ENCODE data around the gene EFNA3.

The EFNA3 gene

DNA sequence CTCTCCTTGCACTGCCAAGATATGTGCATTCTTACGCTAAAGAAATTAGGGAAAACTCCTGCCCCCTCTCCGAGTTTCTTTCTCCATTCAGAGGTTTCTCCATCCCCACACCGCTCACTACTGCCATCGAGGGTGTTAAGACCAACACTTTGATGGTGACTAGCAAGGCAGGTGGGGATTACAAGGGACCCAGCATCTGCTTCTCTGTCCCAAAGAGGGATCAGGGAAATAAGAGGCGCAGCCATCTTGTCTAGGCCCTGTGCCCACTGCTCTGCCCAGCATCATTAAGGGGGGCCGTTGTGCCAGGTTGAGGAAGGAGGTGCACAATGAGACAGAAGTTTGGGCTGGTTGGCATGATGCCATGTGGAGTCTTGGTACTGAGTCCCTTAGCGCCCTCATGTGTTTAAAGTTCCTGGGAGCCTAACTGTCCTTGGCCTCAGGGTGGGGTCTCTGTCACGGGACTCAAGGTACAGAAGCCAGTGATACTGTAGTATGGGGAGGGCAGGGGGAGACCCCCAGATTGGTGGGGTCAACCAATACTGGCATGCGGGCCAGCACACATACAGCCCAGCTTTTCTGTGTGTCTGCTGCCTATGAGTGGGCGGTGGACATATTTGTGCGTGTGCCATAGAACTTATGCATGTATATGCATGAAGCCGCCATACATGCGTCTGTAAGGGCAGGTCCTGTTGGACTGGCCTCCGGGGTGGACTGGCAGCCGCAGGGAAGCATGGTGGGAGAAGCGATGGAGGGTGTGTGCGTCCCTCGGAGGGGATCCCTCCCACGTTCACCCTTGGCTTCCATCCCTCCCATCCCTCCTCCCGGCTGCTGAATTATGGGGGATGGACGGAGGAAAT is 5.5 kb downstream of the EFNA3 start:
- peak; percentile 57 for DNase-seq (ENCODE audit: low read depth)

DNA sequence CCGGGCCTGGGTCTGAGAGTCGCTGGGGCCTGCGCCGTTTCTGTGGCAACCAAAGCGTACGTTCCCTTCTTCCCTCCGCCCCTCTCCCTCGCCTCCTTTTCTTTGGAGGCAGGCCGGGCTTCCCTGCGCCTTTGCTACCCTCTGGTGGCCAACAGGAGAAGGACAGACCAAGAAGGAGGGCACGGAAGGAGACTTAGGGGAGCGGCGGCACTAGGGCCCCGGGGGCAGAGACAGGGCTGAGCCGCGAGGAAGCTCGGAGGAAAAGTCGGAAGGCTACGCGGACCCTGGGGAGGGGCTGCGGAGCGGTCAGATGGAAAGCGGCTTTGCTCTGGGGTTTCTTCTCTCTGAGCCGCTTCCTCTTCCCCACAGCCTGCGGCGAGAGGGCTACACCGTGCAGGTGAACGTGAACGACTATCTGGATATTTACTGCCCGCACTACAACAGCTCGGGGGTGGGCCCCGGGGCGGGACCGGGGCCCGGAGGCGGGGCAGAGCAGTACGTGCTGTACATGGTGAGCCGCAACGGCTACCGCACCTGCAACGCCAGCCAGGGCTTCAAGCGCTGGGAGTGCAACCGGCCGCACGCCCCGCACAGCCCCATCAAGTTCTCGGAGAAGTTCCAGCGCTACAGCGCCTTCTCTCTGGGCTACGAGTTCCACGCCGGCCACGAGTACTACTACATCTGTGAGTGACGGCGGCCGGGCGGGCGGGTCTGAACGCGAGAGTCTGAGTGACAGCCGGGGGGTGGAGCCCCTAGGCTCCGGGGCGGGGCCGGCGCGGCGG is 6.3 kb downstream of the EFNA3 start:
- peak; percentile 94 for DNase-seq (ENCODE audit: low read depth)

DNA sequence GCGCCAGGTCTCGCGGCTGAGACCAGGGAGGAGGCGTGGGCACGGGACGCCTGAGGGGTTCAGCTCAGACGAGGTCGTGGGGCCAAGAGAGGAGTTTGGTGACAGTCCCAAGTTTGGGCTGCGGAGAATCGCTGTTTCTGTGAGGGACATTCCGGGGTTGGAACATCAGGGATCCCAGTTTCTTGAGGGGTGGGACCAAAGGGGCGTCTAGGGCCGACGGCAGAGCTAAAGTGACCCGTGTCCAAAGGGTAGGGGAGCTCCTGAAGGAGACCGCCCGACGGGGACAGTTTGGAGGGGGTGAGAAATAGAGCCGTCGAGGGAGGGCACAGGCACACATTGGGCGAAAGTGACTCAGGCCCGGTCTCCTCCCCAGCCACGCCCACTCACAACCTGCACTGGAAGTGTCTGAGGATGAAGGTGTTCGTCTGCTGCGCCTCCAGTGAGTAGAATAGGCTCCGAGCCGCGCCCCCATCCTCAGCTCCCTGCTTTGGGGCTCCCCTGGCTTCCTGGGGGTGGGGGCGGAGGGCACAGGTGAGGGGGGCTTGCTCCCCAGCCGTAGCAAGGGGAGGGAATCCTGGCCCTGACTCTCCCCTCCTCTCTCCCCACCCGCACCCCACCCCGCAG is 7.0 kb downstream of the EFNA3 start:
- peak; percentile 69 for DNase-seq (ENCODE audit: low read depth)

DNA sequence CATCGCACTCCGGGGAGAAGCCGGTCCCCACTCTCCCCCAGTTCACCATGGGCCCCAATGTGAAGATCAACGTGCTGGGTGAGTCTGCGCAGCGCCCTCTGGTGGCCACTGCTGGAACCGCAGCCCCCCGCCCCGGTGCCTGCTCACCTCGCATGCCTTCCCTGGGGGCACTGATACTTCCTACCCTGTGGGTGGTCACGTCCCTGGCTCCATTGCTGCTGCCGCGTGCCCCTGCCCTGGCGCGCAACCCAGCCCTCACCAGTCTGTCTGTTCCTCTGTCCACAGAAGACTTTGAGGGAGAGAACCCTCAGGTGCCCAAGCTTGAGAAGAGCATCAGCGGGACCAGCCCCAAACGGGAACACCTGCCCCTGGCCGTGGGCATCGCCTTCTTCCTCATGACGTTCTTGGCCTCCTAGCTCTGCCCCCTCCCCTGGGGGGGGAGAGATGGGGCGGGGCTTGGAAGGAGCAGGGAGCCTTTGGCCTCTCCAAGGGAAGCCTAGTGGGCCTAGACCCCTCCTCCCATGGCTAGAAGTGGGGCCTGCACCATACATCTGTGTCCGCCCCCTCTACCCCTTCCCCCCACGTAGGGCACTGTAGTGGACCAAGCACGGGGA is 7.6 kb downstream of the EFNA3 start:
- peak; percentile 62 for DNase-seq (ENCODE audit: low read depth)

DNA sequence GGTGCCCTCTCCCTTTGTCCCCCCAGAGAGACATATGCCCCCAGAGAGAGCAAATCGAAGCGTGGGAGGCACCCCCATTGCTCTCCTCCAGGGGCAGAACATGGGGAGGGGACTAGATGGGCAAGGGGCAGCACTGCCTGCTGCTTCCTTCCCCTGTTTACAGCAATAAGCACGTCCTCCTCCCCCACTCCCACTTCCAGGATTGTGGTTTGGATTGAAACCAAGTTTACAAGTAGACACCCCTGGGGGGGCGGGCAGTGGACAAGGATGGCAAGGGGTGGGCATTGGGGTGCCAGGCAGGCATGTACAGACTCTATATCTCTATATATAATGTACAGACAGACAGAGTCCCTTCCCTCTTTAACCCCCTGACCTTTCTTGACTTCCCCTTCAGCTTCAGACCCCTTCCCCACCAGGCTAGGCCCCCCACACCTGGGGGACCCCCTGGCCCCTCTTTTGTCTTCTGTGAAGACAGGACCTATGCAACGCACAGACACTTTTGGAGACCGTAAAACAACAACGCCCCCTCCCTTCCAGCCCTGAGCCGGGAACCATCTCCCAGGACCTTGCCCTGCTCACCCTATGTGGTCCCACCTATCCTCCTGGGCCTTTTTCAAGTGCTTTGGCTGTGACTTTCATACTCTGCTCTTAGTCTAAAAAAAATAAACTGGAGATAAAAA is 8.4 kb downstream of the EFNA3 start:
- DNase-seq (ENCODE audit: low read depth): no peak

DNA sequence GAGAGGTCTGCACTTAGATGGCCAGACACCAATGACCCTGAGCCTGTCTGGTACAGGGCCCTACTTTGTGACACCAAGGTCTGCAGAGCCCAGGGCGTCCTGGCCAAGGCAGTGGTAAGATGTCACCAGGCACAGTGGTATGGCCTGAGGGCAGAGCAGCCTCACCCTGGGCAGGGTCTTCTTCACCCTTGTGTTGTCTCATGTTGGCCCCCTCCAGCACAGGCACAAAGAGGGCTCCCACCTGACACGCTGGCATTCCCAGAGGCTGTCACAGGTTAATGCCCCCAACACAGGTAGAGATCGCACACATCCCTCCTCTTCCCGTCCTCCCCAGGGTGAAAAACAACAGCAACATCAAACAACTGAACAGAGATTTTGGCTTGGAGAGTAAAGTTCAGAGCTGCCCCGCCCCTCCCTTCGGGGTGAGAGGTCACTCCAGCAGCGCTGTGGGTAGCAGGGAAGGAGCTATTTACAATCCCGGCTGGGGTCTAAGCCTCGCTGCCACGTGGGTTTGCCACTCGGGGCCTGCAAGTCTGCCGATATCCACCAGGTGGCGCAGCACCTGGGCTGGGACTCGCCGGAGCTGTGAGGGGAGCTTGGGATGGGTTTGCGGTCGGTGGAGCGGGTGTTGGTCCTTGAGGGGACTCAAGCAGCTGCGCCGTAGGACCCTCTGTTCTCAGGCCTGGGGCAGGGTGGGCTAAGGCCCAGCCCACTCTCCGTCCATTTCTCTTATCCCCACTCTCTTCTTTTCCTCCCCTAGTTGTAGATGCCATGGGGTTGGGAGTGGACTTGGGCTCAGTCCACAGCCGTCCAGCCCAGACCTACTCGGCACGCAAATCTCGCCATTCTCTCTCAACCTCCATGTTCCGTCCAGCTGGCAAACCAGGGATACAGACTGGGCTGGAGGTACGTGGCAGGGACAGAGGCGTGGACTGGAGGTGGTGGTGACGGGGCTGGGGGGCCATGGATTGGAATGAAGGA is 12.7 kb downstream of the EFNA3 start:
- peak; percentile 77 for DNase-seq (ENCODE audit: low read depth)

DNA sequence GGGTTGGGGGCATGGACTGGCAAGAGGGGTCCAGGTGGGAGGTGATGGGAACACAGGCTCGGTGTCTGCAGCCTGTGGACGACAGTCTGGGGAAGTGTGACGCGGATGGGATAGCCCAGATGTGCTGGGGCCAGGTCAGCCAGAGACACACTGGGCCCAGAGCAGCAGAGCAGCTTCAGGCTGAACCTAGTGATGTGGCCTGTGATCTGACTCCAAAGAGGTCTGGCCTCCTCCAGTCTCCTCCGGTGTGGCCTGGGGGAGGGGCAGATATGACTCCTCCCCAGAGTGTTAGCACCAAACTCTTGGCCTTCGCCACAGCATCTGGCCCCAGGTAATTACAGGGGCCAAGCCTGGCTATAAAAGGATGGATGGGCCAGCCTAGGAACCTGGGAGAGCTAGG is 13.5 kb downstream of the EFNA3 start:
- no peak for DNase-seq (ENCODE audit: low read depth)

DNA sequence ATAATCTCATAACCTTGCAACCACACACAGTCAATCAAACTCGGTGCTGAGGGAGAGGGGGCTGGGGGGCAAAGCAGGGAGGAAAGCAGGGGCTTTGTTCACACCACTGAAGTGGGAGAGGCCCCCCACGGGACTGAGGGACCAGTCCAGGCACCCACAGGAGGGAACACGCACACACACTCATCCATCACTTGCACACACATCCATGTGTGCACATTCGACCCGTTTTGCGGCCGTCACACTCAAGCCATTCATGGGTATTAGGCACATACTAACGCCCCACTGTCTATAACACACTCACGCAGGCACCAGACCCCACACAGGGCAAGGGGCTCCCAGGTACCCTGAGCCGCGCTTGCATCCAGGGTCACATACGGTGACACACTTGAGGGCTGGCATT is 14.0 kb downstream of the EFNA3 start:
- no peak for DNase-seq (ENCODE audit: low read depth)

DNA sequence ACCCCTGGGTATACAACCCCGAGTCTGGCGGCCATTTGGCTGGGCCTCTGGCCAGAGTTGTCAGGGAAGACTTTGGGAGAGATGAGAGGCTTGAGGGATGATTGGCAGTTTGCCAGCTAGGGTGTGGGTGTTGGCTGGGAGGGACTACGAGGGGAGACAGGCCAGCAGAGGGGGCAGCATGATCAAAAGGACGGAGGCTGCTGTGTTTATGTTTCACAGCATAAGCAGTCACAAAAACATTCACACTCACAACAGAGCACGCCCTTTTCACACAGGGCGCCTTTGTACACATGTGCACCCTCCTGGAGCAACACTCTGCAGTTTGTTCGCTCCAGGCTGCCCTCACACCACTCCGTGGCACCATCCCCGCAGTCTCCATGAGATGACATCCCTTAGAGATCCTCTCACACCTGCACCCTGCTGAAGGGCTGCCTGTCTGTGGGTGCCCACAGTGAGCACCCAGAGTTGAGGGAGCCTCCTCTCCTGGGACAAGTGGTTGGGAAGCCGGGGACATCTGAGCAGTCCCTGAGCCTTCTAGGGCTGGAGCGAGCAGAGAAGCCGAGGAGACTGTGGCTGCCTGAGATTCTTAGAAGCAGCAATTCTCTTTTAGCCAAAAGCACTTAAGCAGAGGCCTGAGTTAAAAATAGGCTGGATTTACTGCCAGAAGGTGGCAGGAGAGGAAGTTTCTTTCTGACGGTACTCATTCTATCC is 15.4 kb downstream of the EFNA3 start:
- peak; percentile 62 for DNase-seq (ENCODE audit: low read depth)

DNA sequence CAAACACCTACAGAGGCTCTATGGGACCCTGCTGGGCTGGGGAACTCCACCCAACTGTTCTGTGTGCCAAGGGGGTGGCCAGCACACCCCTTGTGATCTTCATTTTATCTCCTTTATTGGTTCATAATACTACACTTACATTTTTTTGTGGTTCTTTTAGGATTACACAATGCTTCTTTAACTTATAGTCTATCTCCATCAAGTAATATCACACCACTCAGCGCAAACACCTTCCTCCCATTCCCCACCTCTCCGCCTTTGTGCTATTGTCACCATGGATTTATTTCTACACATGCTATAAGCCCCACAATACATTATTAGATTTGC is 15.9 kb downstream of the EFNA3 start:
- no peak for DNase-seq (ENCODE audit: low read depth)

DNA sequence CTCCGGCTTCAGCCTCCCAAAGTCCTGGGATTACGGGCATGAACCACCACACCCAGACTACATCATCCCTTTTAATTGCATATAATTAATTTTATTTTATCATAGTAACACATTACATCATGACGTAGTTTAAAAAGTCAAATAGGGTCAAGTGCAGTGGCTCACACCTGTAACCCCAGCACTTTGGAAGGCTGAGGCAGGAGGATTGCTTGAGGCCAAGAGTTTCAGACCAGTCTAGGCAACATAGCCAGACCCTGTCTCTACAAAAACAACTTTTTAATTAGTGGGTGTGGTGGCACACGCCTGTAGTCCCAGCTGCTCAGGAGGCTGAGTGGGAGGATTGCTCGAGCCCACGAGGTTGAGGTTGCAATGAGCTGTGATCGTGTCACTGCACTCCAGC is 20.7 kb downstream of the EFNA3 start:
- DNase-seq (ENCODE audit: low read depth): no peak

DNA sequence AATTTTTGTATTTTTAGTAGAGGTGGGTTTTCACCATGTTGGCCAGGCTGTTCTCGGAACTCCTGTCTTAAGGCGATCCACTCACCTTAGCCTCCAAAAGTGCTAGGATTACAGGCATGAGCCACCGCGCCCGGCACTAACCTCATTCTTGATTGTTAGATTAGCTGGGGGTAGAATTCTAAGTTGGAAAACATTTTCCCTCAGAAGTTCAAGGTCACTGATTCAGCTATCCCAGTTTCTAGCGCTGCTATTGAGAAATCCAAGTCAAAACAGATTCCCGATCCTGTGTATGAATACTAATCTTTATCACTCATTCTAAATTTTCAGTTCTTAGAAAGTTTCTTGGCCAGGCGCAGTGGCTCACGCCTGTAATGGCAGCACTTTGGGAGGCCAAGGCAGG is 24.7 kb downstream of the EFNA3 start:
- no peak for DNase-seq (ENCODE audit: low read depth)

DNA sequence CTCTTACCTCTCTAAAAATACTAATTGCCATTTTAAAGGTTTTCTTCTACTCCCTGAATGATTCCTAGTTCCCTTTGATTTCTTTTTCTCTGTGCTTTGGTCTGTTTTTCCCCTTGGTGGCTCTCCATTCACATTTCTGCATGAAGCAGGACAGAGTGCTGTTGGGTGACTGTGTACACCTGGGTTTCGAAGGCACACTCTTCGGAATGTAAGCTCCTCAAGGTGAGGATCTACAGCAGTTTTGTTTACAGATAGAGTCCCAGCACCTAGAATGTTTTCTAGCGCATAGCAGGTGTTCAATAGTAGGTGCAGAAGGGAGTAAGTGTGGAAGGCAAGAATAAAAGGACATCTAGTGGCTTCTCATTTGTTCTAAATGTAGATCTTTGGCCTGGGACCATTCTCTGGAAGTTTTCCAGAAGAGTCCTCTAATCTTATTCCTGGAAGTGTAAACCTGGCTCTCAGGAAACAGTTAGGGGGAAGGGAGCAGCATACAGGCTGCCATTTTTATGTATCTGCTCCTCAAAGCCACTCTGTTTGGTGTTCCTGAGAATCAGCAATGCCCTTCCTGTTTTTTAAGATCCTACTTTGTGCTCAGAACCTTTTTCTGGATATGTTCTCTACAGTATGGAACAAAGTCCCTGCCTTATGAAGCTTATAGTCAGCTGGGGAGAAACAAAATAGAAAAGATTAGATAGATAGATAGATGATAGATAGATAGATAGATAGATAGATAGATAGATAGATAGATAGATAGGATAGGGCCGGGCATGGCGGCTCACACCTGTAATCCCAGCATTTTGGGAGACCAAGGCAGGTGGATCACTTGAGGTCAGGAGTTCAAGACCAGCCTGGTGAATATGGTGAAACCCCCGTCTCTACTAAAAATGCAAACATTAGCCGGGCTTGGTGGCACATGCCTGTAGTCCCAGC is 26.2 kb downstream of the EFNA3 start:
- DNase-seq (ENCODE audit: low read depth): no peak

DNA sequence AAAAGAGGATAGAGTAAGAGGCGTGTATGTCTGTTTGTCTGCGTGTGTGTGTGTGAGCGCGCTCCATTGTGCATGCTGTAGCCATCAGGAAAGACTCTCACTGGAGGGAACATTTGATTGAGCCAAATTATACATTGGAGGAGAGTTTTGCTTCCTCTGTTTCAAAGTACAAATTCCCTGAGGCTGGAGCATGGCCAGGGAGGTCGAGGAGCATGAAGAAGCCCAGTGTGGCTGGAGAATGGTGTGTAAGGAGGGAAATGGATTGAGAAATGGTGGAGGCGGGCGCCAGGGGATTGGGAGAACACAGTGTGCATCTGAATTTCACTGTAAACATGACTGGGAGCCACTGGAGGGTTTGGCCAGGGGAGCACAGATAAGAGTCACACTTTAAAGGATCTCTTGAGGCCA is 27.0 kb downstream of the EFNA3 start:
- DNase-seq (ENCODE audit: low read depth): no peak

DNA sequence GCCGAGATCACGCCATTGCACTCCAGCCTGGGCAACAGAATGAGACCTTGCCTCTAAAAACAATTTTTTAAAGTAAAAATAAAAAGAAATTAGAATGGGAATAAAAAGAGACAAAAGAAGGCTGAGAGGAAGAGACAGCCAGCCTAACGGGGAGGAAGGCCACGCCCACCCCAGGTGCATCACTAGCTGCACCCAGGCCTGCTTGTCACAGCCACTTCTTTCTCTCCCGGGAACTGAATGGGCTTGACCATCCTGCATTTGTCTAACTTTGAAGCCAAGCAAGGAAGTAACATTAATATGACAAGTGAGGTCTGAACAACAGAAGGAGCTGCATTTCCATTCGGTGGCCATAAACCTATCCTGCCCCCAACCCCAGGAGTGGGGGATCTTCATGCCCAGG is 28.2 kb downstream of the EFNA3 start:
- no peak for DNase-seq (ENCODE audit: low read depth)

DNA sequence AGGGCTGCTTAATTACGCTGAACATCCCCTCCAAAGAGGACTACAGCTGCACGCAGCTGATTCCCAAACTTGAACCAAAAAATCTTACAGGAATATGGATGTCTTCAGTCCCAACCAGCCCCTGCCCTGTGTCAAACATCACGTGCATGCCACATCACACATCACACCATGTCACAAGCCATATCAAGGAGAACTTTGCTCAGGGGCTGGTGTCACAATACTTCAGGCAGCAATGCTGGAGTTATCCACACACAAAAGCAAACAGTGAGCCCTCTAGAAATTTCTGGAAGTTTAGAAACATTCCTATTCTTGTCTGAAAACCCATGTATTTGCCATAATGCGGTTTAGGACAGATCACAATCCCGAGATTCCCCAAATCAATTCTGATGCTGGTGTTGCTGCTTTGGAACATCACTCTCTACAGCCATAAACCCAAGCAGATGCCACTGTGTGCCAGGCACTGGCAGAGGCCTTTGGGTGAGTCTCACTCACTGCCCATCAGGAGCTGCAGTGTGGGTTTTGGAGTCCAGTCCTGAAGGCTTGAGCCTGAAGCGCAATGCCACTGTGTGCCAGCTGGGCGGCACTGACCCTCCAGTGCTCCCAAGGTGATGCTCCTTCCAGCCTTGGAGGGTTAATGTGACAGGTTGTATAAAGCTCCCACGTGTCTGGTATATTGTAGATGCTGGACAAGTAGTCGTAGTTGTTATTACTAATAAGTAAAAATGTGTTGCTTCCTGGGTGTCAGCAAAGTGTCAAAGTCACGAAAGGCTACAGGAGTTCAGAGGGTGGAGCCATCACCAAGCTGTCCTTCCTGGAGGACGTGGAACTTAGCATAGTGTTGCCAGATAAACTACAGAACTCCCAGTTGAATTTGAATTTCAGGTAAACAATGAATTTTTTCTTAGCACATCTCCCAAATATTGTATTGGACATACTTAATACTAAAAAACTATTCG is 28.9 kb downstream of the EFNA3 start:
- no peak for DNase-seq (ENCODE audit: low read depth)

DNA sequence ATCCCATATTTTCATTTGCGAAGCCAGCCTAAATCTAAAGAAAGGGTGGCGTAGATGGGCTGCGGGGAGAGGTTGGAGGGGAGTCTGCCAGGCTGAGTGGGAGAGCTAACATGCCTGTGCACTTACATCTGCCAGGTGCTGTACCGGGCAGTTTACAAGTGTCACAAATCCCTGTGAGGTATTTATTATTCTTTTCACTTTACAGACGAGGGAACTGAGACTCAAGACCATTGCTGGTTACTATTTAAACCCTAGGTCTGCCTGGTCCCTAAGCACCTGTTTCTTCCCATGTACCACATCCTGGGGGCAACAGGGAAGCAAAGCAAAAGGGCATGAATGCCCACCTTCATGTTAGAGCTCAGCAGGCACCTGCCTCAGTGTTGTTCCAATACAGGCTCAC is 29.7 kb downstream of the EFNA3 start:
- DNase-seq (ENCODE audit: low read depth): no peak

DNA sequence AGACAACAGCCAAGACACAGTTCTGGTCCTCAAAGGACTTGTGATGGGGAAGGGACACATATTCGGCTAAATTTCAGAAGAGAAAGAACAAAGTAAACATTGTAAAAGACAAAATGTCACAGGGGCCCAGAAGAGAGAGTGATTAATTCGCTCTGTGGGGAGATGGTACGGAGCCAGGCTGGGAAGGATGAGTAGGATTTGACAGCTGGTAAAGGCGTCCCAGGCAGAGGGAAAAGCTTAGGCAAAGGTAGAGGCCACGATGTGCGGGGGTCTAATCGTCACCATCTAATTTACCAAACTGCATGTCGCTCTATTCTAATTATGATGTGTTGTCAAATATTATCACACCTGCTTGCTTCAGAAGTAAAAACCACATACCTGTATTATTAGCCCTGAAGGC is 31.7 kb downstream of the EFNA3 start:
- DNase-seq (ENCODE audit: low read depth): no peak
